H9 (cell line): ENCODE results near the gene RFX4. TPM values are rescaled to one million over a fixed set of nuclear protein-coding genes. Genes with fewer than 3 reads are reported as not detected.

Experiments used
- DNase-seq: peaks from one replicate; pipeline ENCODE4 v3.0.0-alpha.2; 2017
- H2AFZ ChIP-seq: one replicate; pipeline ENCODE4 v1.6.1; 2013; ENCODE audit warnings: mild to moderate bottlenecking, low read length, control low read depth, moderate library complexity
- H2AK5ac ChIP-seq: 2 replicates; pipeline ENCODE4 v1.6.1; 2013; ENCODE audit warnings: low read length, control low read depth, mixed read lengths; ENCODE audit not compliant: insufficient read length
- H2BK120ac ChIP-seq: one replicate; pipeline ENCODE4 v1.6.1; 2013; ENCODE audit warnings: low read depth, mild to moderate bottlenecking, low read length, control low read depth, inconsistent platforms; ENCODE audit not compliant: poor library complexity, severe bottlenecking
- H2BK12ac ChIP-seq: 2 replicates; pipeline ENCODE4 v1.6.1; 2013; ENCODE audit warnings: low read length, control low read depth, mixed read lengths, low read depth; ENCODE audit not compliant: insufficient read length
- H2BK15ac ChIP-seq: 2 replicates; pipeline ENCODE4 v1.6.1; 2013; ENCODE audit warnings: low read depth, low read length, control low read depth
- H2BK20ac ChIP-seq: one replicate; pipeline ENCODE4 v1.6.1; 2013; ENCODE audit warnings: low read depth, mild to moderate bottlenecking, low read length, control low read depth, inconsistent platforms; ENCODE audit not compliant: poor library complexity, severe bottlenecking
- H2BK5ac ChIP-seq: 2 replicates; pipeline ENCODE4 v1.6.1; 2013; ENCODE audit warnings: low read length, control low read depth, mixed read lengths; ENCODE audit not compliant: insufficient read length
- H3K14ac ChIP-seq: 2 replicates; pipeline ENCODE4 v1.6.1; 2013; ENCODE audit warnings: low read length, control low read depth; ENCODE audit not compliant: insufficient read depth
- H3K18ac ChIP-seq: 2 replicates; pipeline ENCODE4 v1.6.1; 2013; ENCODE audit warnings: low read depth, mild to moderate bottlenecking, mixed read lengths, low read length, control low read depth; ENCODE audit not compliant: insufficient read length
- H3K23ac ChIP-seq: 2 replicates; pipeline ENCODE4 v1.6.1; 2013; ENCODE audit warnings: low read length, control low read depth, mixed read lengths, low read depth; ENCODE audit not compliant: insufficient read length
- H3K23me2 ChIP-seq: 2 replicates; pipeline ENCODE4 v1.6.1; 2013; ENCODE audit warnings: low read depth, mild to moderate bottlenecking, mixed read lengths, low read length, control low read depth; ENCODE audit not compliant: insufficient read length, poor library complexity, severe bottlenecking
- H3K27ac ChIP-seq: 2 replicates; pipeline ENCODE4 v1.5.1; 2013; ENCODE audit warnings: low read length, control low read depth, mixed read lengths, low read depth; ENCODE audit not compliant: insufficient read length
- H3K27me3 ChIP-seq: 2 replicates; pipeline ENCODE4 v1.6.1; 2013; ENCODE audit warnings: low read length, control low read depth, inconsistent platforms; ENCODE audit not compliant: insufficient read depth
- H3K4ac ChIP-seq: 2 replicates; pipeline ENCODE4 v1.6.1; 2013; ENCODE audit warnings: low read depth, mild to moderate bottlenecking, control low read depth, inconsistent platforms, low read length, moderate library complexity
- H3K4me1 ChIP-seq: 2 replicates; pipeline ENCODE4 v1.6.1; 2013; ENCODE audit warnings: low read length, control low read depth, inconsistent platforms; ENCODE audit not compliant: insufficient read depth
- H3K4me2 ChIP-seq: 2 replicates; pipeline ENCODE4 v1.6.1; 2013; ENCODE audit warnings: low read length, control low read depth, mixed read lengths; ENCODE audit not compliant: insufficient read length, insufficient read depth
- H3K56ac ChIP-seq: 2 replicates; pipeline ENCODE4 v1.6.1; 2013; ENCODE audit warnings: low read depth, mild to moderate bottlenecking, mixed read lengths, low read length, control low read depth; ENCODE audit not compliant: insufficient read length
- H3K79me1 ChIP-seq: 2 replicates; pipeline ENCODE4 v1.6.1; 2013; ENCODE audit warnings: low read depth, mild to moderate bottlenecking, moderate library complexity, low read length, control low read depth, inconsistent platforms; ENCODE audit not compliant: insufficient read depth, poor library complexity, severe bottlenecking
- H3K79me2 ChIP-seq: 2 replicates; pipeline ENCODE4 v1.6.1; 2013; ENCODE audit warnings: low read length, control low read depth, inconsistent platforms; ENCODE audit not compliant: insufficient read depth
- H3K9ac ChIP-seq: 2 replicates; pipeline ENCODE4 v1.6.1; 2013; ENCODE audit warnings: low read length, control low read depth, mixed read lengths; ENCODE audit not compliant: insufficient read length; ENCODE audit errors: extremely low read depth
- H3K9me3 ChIP-seq: one replicate; pipeline ENCODE4 v1.6.1; 2013; ENCODE audit warnings: low read depth, low read length, inconsistent platforms; ENCODE audit not compliant: control insufficient read depth
- H3T11ph ChIP-seq: one replicate; pipeline ENCODE4 v1.6.1; 2013; ENCODE audit warnings: mild to moderate bottlenecking, low read length, control low read depth, inconsistent platforms
- H4K20me1 ChIP-seq: one replicate; pipeline ENCODE4 v1.6.1; 2013; ENCODE audit not compliant: control insufficient read depth, insufficient read length, insufficient read depth
- H4K5ac ChIP-seq: 2 replicates; pipeline ENCODE4 v1.6.1; 2013; ENCODE audit warnings: low read depth, mild to moderate bottlenecking, mixed read lengths, low read length, control low read depth; ENCODE audit not compliant: insufficient read length
- H4K8ac ChIP-seq: replicated peaks from 2 replicates; pipeline ENCODE4 v1.6.1; 2013; ENCODE audit warnings: low read length, control low read depth, mixed read lengths, low read depth; ENCODE audit not compliant: insufficient read length
- H4K91ac ChIP-seq: 2 replicates; pipeline ENCODE4 v1.6.1; 2013; ENCODE audit warnings: low read depth, mild to moderate bottlenecking, moderate library complexity, mixed read lengths, low read length, control low read depth; ENCODE audit not compliant: insufficient read length
- H3K27ac Mint-ChIP-seq, 3 experiments: 2 replicates in 2 of 3; 3 replicates in 1 of 3; pipeline ENCODE4 v1.8.0; 2020 to 2021; ENCODE audit warnings: mixed read lengths in 3 of 3, mild to moderate bottlenecking in 1 of 3, moderate library complexity in 1 of 3
- H3K27me3 Mint-ChIP-seq: 2 replicates; pipeline ENCODE4 v1.8.0; 2021; ENCODE audit warnings: low read depth, mild to moderate bottlenecking, moderate library complexity, mixed read lengths
- H3K36me3 Mint-ChIP-seq, 3 experiments: 2 replicates in 2 of 3; 3 replicates in 1 of 3; pipeline ENCODE4 v1.8.0; 2020 to 2021; ENCODE audit warnings: low read depth in 3 of 3, mixed read lengths in 3 of 3; ENCODE audit not compliant: insufficient read depth in 1 of 3
- H3K4me1 Mint-ChIP-seq, 2 experiments: 2 replicates each; pipeline ENCODE4 v1.8.0; 2020; ENCODE audit warnings: mixed read lengths in 2 of 2
- H3K4me3 Mint-ChIP-seq, 2 experiments: 2 replicates in 1 of 2; 3 replicates in 1 of 2; pipeline ENCODE4 v1.8.0; 2020 to 2021; ENCODE audit warnings: mild to moderate bottlenecking in 2 of 2, mixed read lengths in 2 of 2, moderate library complexity in 1 of 2
- H3K9me3 Mint-ChIP-seq, 2 experiments: 2 replicates in 1 of 2; 3 replicates in 1 of 2; pipeline ENCODE4 v1.8.0; 2020; ENCODE audit warnings: mild to moderate bottlenecking in 2 of 2, mixed read lengths in 2 of 2, moderate library complexity in 1 of 2
- WGBS: extraction: QIAGEN DNeasy Blood & Tissue Kit; methylation state at CpG from one replicate; pipeline ENCODE4 v1.1.7; 2013; ENCODE audit warnings: missing lambda C conversion rate, low lambda C conversion rate, mixed read lengths; ENCODE audit not compliant: insufficient read length; ENCODE audit errors: extremely low coverage; 5-methylcytosine and 5-hydroxymethylcytosine counted together
- total RNA-seq: library from RNA; stranded (reverse); gene quantifications from 2 replicates; pipeline ENCODE4 v1.2.1, GENCODE V29; 2021
- TF ChIP-seq, protein P1 (sequence below): fragments of 200-600 bp; sonication (generic); conservative IDR thresholded peaks from 3 replicates; pipeline ENCODE4 v1.8.0; 2021; ENCODE audit warnings: antibody characterized with exemption, mild to moderate bottlenecking

Gene RFX4
- total RNA-seq, 1 experiment from 2014 or later = 0.57 TPM

DNA sequence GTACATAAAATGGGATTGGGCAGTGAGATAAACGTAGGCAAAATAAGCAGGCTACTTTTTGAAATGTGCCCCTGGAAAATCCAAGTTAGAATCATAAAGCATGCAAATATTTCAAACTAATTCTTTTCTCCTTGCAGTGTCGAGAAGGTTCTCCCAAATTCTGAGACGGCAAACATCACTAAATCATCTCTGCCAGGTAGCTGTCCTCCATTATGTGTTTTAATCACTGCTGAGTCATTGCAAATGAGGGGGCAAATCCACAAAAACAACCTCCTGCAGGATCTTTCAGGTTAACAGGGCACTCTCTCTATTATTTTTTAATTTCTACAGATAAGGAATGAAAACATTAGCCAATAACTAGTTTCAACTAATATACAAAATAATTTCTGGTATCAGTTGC lies 128.5 kb downstream of the RFX4 start:
- H3K9me3 Mint-ChIP-seq = no peaks in the 10 kb centered on the region

More for the DNA sequence above, 128.5 kb downstream of the RFX4 start:
- TF ChIP-seq, protein P1, sequence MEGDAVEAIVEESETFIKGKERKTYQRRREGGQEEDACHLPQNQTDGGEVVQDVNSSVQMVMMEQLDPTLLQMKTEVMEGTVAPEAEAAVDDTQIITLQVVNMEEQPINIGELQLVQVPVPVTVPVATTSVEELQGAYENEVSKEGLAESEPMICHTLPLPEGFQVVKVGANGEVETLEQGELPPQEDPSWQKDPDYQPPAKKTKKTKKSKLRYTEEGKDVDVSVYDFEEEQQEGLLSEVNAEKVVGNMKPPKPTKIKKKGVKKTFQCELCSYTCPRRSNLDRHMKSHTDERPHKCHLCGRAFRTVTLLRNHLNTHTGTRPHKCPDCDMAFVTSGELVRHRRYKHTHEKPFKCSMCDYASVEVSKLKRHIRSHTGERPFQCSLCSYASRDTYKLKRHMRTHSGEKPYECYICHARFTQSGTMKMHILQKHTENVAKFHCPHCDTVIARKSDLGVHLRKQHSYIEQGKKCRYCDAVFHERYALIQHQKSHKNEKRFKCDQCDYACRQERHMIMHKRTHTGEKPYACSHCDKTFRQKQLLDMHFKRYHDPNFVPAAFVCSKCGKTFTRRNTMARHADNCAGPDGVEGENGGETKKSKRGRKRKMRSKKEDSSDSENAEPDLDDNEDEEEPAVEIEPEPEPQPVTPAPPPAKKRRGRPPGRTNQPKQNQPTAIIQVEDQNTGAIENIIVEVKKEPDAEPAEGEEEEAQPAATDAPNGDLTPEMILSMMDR = no peak
- Histone ChIP-seq H2BK5ac (no peak overlapping the region), H2AK5ac (no peak overlapping the region), H3K4ac (no peak overlapping the region), H2AFZ (no peak overlapping the region), H3K79me2 (no peaks in the 10 kb centered on the region), H3T11ph (no peak overlapping the region), H4K8ac (no peak overlapping the region), H3K79me1 (no peaks in the 10 kb centered on the region), H4K5ac (no peak overlapping the region), H3K27ac (no peak overlapping the region), H3K4me2 (no peak overlapping the region), H3K56ac (no peak overlapping the region), H3K4me1 (peaks cover 7% of the 10 kb centered on the region; the same call in 1 of the 2 replicates), H2BK20ac (no peak overlapping the region), H3K9ac (no peak overlapping the region), H2BK12ac (no peak overlapping the region), H3K9me3 (no peaks in the 10 kb centered on the region), H2BK120ac (no peak overlapping the region), H3K23me2 (no peaks in the 10 kb centered on the region), H4K20me1 (no peaks in the 10 kb centered on the region), H3K27me3 (no peaks in the 10 kb centered on the region), H2BK15ac (no peak overlapping the region), H3K18ac (no peak overlapping the region), H3K14ac (no peak overlapping the region), H3K23ac (no peak overlapping the region), H4K91ac (no peak overlapping the region)
- Mint-ChIP-seq H3K4me1 (peaks cover 33 to 41% of the 10 kb centered on the region in 2 experiments), H3K36me3 (no peaks in the 10 kb centered on the region), H3K27me3 (no peaks in the 10 kb centered on the region; the same call in none of the 2 replicates), H3K27ac (peak overlapping the region in 2 of 3 experiments; percentile 25 to 27; a peak in 2 of 7 replicates), H3K4me3 (no peak overlapping the region; a peak in 1 of 5 replicates)
- no peak for DNase-seq
- WGBS = no CpG with 5 or more reads among the region's 3 CpGs
